ENCODE results near the gene FAM167B.

The FAM167B gene

DNA sequence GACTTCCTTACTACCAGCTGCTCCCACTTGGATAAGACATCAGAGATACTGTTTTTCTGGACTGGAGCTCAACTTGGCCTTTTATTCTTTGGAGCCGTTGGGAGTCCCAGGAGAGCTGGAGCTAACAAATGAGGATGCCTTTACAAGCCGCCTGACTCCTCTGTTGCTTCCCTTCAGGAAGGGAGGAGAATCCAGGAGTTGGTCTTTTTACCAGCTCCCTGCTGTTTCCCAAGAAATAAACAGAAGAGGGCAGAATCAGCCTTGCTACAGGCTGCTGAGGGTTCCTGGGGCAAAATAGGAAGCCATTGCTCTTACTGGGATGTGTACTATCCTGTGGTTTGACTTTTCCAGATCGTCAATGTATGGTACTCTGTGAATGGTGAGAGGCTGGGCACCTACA lies 23.3 kb upstream of the FAM167B start:
- no peak for DNase-seq (ENCODE audit: low read depth)

DNA sequence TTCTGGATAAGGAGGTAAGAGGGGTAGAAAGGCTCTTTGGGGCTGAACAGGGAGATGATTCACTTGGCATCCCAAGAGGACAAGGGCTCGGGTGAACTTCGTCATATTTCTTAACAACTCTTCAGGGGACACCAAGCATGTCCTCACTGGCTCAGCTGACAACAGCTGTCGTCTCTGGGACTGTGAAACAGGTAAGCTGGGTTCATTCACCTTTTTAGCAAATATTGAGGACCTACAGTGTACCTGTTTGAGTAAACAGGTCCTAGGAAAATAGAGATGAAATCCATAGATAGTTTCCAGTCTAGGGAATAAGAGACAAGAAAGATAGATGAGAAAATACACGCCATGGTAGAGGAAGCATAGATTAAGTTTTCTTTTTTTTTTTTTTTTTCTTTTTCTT lies 22.7 kb upstream of the FAM167B start:
- no peak for DNase-seq (ENCODE audit: low read depth)

- DNase-seq (ENCODE audit: low read depth): no peak
Observed at GRCh38 chr1:32228771-32229170, 18.3 kb upstream of the FAM167B start.

DNA sequence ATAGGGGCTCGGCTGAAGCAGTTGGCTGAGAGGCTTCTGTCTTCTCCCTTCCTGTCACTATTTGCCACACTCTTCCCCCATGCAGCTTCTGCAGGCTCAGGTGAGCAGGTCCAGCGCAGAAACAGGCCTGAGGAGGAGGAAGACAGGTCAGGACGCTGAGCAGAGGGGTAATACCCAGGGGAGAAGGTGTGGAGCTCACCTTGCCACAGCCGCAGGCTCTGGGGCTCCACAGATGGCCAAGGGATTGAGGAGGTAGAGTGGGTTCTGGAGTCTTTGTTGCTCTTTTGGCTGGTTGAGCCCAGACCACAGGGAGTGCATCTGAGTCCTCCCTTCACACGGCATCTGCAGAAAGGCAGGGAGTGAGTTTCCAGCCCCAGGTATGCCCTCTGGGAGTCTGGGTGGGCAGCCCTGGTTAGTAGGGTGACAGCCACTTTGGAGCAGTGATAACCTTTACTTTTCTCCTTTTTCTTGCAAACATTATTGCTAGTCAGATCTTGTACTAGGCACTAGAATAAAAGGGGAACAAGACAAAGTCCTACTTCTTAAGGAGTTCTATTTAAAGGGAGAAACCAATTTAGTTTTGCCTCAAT lies 15.1 kb upstream of the FAM167B start:
- no peak for DNase-seq (ENCODE audit: low read depth)

DNA sequence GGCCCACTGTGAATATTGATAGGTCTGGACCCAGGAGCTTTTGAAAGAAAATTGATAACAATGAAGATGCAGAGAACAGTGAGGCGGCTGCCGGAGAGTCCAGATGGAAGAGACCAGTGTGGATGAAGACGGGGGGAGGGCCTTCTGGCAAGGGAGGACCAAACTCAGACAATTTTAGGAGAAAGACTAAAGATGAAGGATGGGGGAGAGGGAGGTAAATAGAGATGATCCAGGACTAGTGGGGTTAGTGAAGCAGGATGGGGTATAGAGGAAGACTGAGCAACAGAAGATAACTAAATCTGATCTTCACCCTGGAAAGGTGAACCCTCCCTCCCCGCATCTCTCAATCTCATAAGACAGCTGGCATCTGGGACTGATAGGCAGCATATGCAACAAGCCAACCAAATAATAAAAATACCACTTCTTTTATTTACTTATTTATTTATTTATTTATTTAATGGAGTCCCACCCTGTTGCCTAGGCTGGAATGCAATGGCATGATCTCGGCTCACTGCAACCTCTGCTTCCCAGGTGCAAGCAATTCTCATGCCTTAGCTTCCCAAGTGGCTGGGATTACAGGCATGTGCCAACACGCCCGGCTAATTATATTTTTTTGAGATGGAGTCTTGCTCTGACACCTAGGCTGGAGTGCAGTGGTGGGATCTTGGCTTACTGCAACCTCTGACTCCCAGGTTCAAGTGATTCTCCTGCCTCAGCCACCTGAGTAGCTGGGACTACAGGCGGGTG lies 14.3 kb upstream of the FAM167B start:
- no peak for DNase-seq (ENCODE audit: low read depth)

- DNase-seq (ENCODE audit: low read depth): no peak
Observed at GRCh38 chr1:32234792-32235191, 12.2 kb upstream of the FAM167B start.

DNA sequence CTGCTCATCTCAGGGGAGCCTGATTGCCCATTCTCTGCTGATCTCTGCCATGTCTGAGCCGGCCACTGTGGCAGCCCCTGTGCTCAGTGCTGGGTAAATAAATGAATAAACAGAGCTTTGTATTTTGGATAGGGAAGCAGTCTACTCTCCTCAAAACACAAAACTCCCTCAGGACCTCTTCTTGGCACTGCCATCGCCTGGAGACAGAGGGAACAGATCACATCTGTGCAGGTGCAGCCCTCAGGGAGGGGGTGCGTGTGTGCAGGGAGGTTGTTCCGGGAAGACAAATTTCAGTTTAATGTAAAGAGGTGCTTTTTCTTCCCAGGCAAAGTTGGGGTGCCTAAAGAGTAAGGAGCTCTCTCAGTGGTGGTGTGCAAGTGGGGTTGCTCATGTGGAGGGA lies 7.7 kb upstream of the FAM167B start:
- DNase-seq (ENCODE audit: low read depth): no peak

DNA sequence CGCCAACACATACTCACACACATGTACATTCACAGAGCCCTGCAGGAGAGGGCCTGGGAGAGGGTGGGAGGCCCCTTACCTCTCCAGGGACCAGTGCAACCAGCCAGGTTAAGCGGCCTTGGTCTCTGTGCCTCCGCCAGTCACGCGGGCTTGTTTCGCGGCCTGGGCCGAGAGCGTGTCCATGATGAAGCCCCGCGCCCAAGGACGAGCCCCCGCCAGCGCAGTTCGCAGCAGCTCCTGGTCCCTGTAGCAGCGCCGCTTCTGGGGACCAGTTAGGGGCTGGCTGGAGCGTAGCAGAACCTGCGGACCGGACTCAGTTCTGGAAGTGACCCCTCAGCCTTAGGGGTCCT lies 7.3 kb upstream of the FAM167B start:
- DNase-seq (ENCODE audit: low read depth): no peak

DNA sequence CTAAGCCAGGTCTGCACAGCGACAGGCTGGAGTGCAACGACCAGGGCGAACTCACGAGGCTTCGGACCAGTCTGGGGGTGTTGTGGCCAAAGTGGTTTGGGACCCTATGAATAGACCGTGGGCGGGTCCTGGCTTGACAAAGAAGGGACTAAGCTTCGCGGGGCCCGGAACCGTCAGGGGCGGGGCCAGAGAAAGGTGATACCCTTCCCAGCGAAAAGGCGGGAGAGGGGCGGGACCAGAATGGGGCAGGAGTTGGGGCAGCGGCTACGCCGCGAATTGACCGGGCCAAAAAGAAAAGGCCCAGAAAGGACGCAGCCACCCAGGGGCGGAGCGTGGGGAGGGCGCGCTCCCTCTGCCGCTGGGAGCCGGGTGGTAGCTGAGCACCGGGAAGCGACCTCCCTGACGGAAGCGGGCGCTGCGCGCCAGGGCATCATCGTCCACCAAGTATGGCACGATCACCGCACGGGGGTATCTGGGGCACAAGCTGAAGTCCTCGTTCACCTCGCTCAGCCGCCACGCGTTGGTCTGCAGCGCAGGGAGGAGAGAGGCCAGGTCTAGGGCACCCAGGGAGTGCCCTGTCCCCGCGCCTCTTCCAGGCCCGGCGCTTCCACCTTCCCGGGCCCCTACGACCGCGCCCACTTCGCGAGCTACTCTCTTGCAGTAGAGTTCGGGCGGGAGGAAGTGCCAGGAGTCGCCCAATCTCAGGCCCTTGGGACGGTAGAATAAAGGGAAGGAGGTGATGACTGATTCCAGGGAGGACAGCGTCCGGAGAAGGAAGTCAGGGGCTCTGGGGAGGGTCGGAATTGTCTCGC lies 6.7 kb upstream of the FAM167B start:
- no peak for DNase-seq (ENCODE audit: low read depth)

DNA sequence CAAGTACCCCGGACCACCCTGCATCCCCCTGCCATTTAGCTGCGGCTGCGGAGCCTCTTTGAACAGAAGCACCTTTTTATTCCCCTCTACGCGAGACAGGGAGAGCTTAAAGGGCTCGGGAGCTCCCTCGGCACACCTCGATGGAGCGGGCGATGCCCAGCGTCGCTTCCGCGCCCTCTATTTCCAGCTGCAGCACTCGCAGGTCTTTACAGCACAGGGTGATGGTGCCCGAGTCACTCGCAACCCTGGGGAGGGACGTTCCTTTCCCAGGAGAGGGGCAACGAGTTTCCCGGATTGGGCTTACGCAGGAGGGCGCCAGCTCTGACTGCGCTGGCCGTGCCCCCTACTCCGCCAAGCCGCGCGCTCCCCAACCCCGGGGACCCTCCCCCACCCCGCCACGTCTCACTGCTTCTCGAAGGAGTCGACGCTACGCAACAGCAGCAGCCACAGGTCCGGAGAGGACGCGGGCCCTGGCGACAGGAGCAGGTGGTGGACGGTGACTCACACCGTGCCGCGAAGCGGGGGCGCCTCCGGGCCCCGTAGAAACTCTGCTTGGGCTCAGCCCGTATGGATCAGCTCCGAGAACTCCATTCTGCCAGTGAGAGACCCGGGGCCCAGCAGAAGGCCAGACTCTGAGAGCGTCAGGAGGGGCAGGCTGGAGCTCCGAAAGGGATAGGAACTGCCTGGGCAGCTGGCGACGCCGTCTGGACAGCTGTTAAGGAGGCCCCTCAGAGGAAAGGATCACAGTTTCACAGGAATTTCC lies 5.8 kb upstream of the FAM167B start:
- no peak for DNase-seq (ENCODE audit: low read depth)

DNA sequence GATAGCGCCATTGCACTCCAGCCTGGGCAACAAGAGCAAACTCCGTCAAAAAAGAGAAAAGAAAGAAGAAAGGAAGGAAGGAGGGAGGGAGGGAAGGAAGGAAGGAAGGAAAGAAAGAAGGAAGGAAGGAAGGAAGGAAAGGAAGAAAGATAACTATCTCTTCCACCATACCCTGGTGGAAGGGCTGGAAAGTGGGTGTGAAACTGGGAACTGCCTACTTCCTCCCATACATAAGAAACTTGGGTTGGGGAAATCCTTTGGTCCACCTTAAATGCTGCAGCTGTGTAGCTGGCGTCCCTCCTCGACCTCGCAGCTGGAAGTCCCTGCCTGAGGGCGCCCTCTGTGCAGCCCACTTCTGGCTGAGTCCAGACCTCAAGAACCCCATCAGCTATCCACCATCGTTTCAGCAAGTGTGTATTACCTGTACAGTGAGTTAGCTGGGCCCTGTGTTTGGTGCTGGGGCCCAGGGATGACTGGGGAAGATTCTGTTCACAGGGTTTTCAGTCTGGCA lies 4.6 kb upstream of the FAM167B start:
- no peak for DNase-seq (ENCODE audit: low read depth)

- no peak for DNase-seq (ENCODE audit: low read depth)
Observed at GRCh38 chr1:32247452-32247851, 430 bp downstream of the FAM167B start.

- no peak for DNase-seq (ENCODE audit: low read depth)
Observed at GRCh38 chr1:32247983-32248889, 1.2 kb downstream of the FAM167B start.

DNA sequence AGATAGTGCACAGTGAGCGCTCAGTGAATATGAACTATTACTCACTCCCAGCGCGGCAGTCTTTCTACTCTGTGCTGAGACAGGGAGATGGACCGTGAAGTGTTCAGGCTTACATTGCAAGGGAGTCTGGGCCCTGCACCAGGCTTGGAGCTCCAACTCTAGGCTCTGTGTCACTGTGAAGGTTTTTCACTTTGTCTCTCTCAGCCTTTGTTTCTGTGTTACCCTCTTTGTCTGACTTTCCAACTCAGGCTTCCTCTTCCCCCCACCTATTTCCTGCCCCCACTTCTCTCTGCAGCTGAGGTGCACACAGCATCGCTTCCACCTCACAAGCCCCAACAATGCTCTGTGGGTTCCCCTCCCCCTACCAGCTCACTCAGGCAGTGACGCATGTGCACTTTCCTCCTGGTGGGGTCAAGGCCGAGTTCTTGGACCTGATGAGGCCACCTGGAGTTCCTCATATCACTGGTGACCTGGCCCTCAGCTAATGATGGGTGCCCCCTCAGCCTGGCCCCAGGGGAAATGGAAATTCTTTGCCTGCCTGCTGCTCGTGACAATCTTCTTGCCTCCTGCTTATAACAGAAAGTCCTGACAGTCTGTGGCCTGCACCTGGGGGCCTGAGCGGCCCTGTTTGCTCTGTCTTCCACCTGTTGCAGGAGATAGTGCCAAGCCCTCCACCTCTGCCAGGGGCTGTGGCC lies 3.0 kb downstream of the FAM167B start:
- DNase-seq (ENCODE audit: low read depth): no peak

DNA sequence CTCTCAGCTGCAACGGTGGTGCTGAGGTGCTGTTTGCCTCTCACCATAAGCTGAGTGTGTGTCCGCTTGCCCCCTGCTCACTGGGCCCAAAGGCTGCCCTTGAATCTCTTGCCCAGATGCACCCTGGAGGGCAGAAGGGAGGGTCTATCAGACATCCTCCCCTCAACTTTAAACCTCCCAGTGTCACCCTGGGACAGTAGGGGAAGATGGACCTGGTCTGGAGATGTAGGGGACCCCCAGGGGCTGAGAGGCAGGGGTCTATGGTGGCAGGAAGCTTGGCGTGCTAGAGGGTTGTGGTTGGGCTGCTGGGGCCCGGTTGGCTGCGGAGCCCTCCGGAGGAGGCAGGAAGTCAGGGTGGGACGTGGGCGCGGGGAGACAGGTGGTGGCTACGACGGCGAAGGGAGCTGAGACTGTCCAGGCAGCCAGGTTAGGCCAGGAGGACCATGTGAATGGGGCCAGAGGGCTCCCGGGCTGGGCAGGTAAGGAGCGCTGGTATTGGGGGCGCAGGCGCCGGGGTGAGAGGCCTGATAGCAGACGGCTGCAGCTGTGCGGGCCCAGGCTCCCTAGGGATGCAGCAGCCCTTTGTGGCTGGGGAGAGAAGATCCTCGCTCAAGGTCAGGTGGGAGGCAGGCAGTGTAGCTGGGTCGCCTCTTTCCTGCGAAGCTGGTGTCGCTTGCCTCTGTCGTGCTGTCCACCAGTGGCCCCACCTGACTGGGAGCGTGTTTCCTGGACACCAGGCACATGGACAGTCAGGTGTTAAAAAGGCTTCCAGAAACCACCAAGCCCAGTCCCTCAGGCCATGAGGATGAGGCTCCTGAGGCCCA lies 4.1 kb downstream of the FAM167B start, which contains the start of gene LCK:
Gene LCK (plus strand): TSS at position 373 of the 824 bp plus-strand sequence. CDS start 23,065 bp downstream, outside the sequence.
- DNase-seq (ENCODE audit: low read depth): no peak

DNA sequence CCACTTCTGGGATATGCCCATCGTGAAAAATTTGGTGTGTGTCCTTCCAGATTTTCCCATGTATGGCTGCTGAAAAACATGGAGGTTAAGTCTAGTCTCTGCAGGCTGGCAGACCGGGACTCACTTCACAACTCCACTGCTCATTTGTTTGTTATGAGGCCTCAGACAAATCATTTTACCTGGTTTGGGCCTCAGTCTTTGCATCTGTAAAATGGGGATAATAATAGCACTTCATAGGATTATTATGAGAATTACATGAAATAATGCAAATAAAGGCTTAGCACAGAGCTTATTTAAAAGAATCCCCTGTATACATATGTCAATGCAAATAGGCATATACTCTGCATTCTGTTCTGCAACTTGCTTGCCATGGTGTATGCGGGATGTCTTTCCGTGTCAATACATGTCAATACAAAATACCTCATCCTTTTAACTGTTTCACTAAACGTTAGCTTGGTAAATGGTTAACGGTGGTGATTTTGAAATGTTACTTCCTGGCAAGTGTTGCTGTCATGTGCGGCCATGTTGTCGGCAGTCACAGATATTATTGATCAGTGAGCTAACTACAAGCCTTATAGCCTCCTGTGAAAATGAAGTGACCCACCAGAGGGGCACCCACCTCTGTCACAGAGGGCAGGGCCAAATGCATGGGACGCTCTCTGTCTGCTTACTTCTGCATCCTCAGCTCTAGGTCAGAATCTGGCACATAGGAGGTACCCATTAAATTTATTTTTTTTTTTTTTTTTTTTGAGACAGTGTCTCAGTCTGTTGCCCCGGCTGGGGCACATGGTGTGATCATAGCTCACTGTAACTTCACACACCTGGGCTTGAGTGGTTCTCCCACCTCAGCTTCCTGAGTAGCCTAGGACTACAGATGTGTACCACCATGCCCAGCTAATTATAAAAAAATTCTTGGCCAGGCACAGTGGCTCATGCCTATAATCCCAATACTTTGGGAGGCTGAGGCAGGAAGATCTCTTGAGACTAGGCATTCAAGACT lies 8.3 kb downstream of the FAM167B start:
- no peak for DNase-seq (ENCODE audit: low read depth)

DNA sequence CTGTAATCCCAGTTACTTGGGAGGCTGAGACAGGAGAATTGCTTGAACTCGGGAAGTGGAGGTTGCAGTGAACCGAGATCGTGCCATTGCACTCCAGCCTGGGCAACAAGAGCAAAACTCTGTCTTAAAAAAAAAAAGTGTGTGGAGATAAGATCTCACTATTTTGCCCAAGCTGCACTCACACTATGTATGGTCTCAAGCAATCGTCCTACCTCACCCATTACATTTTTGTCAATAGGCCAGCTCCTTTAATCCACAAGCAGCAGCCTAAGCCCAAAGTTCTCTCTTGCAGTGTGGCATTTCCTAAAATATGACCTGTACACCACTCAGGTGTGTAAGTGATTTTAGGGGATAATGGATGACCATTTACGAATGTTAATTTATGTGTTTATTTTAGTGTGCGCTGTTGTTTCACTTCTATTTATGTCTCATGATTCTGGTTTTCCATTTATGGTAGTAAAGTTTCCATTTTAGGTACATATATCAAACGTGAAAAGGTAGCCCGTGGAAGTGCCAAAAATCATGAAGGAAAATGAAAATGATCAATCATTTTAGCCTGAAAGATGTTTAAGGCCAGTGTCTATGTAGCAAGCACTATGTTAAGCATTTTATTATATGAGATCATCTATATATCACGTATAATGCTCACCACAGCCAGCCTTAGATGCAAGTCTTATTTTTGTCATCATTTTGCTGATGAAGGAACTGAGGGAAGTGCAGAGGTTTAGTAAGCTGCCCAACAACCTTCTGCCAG lies 9.6 kb downstream of the FAM167B start:
- DNase-seq (ENCODE audit: low read depth): no peak

DNA sequence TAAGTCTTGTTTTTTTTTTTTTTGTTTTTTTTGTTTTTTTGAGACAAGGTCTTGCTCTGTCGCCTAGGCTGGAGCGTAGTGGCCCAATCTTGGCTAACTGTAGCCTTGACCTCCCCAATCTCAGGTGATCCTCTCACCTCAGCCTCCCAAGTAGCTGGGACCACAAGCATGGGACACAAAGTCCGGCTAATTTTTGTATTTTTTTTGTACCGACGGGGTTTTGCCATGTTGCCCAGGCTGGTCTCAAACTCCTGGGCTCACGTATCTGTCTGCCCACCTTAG lies 10.1 kb downstream of the FAM167B start:
- no peak for DNase-seq (ENCODE audit: low read depth)

Measured in stromal cell of bone marrow (primary cell).